CD4-positive, alpha-beta T cell treated with Interleukin-6 for 4 hours (primary cell): Measurements from ENCODE around the gene EXPH5.

Experiments
- DNase-seq: peaks from one replicate; pipeline ENCODE4 v3.0.0-alpha.2; 2020; ENCODE audit warnings: mixed read lengths

EXPH5 gene

DNA sequence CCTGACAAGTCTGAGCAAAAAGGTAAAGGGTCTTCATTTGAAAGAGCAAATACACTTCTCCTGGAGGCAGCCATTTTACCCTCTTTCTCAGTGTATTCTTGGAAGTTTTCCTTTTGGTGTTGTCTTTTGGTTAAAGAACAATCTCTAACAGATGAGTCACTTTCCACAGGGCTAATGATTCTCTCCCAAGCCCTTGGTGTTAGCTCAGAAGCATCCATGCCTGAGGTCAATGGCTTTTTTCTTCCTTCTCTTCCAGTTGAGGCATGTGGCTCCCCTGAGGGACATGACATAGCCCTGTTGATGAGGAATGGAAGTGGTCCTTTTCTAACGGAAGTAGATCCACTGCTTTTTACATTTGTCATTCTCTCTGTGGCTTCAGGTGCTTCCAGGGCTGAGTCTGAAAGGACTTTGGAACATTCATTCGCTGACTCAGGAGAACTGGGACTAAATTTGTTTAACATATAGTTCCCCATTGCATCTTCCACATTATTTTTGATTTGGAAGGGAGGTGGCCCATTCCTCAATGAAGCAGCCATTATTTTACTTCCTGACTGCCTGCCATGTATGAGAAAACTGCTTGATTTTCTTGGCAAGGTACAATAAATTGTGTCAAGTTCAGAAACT is 81.6 kb downstream of the EXPH5 start:
- no peak for DNase-seq

DNA sequence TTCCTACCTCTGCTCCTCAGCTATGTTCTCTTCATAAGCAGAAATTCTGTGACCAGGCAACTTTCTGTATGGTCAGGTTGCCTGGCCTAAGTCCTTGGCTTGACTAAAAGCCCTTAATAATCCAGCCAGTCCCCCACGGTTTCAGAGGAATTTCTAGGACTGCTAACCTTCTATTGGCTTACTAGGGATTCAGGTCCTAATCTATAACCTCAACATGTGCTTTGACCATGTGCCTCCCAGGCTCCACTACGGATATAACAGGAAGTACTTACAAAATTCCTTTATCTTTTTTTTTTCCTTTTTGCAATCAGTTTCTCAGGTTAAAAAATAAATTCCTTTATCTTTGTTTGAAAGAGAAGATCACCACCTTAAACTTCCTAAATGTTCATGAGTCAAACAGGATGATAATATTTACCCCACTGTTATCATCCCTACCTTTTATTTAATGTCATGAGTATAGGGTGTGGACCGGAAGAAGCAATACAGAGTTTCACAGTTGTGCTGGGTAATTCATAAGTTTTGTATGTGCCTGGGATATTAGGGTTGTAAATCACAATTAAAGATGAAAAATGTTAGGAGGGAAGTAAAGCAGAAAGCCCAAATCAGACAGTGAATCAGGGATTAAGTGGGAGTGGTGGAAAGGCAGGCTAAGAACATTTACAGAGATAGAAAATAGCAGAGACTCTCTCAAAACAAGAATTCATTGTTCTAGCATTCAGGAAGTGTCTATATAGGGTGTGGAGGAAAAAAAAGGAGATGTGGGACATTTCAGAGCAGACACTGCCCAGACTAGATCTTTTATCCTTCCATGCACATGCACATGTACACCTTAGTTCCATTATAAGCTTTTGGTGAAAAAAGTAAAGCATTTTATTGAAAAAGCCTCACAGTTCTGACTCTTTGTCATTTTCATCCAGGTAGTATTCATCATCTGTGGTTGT is 84.6 kb downstream of the EXPH5 start:
- no peak for DNase-seq

DNA sequence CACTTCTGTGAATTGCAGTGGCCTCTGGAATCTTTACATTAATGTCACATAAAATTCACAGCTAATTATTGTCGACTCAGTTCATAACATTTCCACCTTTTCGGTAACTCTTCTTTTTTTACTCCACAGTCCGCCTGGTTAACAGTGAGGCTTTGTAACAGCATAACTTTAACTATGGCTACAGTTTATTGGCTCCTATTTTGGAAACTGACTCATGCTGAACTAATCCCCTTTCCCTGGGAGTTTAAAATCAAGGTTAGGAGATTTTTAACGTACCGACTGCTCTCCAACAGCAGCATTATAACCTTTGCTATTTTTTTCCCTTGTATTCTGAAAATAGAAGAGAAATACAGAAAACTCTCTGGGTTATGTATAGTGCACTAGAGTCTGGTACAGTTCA is 92.2 kb downstream of the EXPH5 start:
- no peak for DNase-seq

DNA sequence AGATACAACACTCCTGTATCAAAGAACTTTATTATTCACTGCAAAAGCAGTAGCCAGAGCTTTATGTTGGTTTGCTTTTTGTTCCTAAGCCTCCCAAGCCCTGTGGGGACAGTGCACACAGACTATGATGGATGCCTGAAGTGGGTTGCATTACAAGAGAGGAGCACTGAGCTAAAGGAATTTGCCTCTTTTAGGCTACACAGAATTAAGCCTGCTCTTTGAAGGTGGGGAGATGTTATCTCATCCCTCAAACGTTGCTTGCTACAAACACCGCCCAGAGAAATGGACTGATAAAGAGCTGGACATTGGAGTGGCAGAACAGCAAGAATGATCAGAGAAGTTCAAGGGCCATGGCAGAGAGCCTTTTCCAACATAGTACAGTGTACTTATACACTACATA is 92.8 kb downstream of the EXPH5 start:
- no peak for DNase-seq

DNA sequence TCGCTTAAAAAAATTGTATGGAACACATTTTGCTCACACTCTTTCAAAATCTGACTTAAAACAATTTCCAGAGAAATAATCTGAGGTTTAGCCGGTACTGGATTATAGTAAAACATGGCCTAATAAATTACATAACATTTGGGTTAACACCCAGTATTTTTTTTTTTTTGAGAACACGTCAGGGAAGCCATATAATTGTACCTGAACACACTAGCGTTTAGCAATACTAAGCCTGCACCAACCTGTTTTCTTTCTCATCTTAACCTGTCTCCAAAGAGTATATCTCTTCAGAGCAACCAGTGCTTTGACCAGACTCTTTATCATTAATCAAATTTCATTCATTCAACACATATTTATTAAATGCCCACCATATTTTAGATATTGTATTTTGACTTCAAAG is 93.4 kb downstream of the EXPH5 start:
- DNase-seq = no peak

DNA sequence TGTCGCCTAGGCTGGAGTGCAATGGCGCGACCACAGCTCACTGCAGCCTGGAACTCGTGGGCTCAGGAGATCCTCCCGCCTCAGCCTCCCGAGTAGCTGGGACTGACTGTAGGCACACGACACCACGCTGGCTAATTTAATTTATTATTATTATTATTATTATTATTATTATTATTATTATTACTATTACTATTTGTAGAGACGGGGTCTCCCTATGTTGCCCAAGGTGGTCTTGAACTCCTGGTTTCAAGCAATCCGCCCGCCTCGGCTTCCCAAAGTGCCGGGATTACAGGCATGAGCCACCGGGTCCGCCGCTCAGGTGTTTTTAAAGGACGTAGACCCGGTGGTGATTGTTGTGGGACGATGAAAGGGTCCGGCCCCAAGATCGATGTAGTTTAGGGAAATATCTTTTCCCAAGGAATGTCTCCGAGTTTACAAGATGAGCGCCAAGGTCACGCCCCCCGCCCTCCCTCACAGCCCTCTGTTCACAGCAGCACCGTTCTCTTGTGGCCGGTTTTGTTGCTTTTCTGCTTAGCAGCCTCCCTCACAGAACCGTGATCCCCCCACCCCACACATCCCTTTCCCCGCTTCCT is 94.7 kb downstream of the EXPH5 start:
- DNase-seq = no peak

DNA sequence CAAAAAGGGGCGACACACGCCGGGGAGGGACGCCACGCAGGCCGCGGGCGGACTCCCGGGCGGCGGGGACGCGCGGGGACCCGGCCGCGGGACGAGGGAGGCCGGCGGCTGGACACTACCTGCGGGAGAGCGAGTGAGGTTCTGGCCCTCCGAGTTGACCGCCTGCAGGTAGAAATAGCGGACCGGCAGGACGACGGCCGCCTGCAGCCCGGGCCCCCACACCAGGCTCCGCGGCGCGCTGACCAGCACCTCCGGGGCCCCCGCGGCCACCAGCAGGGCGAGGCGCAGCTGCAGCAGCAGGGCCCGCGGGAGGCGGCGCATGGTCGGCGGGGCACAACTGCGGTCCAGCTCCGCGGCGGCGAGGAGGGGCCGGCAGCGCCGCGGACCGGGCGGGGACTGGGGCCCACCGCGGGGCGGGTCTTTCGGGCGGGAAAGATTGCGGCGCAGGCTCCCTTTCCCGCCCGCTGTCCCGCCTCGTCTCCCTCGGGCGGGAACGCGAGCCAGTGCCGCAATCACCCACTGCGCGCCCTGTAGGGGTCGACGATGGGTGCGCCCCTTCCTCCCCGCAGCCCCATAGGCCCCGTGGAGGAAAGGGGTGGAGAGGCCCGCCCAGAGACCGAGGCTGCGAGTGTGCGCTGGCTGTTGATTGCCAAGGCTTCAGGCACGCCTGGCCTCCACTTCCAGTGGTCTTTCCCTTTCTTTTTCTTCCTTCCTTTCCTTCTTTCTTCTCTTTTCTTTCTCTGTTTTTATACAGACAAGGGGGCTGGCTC is 95.3 kb downstream of the EXPH5 start, which contains the start of gene POGLUT3:
Gene POGLUT3, minus strand, starts transcription at position 339 of the 770 bp plus-strand sequence. Its CDS starts 18 bp downstream, at position 321.
- peak; percentile 50 for DNase-seq

DNA sequence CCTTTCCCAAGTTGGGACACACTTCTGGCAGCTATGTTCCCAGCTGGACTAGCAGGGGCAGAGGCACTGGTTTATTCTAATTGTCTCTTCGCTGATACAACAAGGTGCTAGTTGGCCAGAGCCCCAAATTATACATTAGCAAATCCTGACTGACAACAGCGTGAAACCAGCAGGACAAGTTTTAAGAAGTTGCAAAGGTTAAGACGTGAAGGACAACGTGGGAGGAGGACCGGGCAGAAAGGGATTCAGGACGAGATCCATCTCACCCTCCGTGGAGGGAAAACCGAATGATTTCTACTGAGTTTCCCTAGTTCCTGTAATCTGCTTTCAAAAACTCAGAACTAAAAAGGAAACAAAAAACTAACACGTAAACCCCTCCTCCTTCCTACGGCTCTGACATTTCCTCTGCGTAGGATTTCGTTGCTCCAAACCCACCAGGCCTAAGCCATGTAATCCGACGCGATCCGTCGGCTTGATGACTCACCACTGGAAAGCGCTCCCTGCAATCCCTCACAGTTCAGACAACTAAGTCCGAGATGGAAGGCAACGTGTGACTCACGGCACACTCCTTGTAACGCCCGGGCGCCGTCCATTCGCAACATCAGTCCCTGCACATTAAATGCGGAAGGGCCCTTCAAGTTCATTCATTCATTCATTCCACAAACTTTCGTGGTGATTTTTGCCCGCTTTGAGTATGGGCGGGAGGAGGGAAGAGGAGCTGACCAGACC is 96.1 kb downstream of the EXPH5 start:
- DNase-seq = peak; percentile 67

DNA sequence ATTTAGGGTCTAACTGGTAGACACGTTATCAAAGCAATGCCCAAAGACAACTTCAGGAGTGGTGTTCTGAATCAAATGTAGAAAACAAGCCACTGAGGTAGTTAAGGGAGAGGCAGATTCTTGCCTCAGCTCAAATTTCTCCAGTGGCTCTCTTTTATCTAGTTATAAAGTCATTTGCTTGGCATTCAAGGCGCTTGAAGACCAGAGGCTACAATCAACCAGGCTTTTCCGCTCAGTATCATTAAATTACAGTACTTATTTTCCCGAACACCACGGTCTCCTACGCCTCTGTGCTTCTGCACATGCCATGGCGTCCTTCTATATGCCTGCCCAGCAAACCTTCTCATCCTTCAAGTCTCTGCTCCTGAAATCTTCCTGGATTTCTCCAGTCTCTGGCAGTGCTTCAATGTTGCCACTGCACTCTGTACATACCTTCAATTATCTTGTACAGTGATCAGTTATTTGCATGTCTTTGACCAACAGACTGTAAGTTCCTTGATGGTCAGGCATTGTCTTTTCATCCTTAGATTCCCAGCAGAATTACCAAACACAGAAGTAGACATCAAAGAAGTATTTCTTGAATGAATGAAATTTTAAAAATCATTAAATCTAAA is 96.8 kb downstream of the EXPH5 start:
- no peak for DNase-seq

DNA sequence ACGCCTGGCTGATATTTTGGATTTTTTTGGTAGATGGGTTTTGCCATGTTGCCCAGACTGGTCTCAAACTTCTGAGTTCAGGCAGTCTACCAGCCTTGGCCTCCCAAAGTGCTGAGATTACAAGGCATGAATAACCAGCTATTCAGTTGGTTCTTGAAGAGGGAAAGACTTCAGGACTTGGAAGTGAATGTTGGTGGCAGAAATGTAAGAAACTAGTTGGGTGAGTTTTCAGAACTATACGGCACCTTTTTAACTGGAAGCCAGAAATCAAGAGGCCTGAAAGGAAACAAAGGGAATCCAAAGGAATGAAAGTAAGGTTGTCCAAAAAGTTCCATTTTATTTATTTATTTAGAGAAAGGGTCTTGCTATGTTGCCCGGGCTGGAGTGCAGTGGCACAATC is 98.2 kb downstream of the EXPH5 start:
- DNase-seq = no peak

DNA sequence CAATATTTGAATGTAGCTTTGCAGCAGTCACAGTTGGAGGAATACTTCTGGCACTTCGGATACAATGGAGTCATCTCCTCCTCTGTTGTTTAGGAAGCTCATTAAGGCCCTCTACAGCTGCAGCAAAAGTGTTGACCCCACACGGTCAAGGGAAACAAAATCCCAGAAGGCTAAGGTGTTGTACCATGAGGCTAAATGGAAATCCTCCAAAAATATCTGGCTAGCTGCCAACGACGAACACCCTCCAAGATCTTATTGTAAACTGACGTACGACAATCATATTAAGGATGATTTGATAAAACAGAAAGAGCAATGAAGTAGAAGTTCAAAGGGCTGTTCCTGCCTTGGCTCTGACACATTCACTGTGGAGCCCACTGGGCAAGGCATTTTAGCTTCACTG is 99.4 kb downstream of the EXPH5 start:
- DNase-seq = no peak

DNA sequence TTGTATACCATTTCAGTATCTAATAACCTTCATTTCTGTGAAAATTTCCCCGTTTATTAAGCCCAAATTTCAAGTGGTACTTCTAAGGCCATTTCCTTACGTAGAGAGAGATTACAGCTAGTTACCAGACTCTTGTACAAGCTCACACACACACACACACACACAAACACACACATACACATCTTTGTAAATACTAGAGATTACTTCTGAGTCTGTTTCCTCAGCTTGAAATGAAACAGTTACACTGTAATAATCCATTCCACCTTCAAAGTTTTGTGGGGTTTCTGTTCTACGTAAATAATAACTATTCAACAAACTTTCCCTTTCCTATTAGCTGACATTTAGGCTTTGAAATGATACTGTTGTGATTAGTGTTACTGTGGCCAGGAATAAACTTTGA is 101.6 kb downstream of the EXPH5 start:
- no peak for DNase-seq

DNA sequence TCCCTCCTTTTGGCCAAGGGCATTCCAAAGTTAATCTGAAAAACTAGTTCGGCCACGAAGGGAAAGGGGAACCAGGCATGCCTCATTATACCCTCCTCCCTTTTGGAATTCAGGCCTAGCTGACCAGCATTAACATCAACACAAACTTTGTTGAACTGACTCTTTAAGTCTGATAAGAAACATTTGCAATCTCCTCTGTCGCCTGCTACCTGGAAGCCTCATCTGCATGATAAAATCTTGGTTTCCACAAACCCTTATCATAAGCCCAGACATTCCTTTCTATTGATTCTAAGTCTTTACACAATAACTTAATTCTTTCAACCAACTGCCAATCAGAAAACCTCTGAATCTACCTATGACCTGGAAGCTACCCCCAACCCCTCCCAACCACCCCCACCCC is 106.7 kb downstream of the EXPH5 start:
- no peak for DNase-seq

DNA sequence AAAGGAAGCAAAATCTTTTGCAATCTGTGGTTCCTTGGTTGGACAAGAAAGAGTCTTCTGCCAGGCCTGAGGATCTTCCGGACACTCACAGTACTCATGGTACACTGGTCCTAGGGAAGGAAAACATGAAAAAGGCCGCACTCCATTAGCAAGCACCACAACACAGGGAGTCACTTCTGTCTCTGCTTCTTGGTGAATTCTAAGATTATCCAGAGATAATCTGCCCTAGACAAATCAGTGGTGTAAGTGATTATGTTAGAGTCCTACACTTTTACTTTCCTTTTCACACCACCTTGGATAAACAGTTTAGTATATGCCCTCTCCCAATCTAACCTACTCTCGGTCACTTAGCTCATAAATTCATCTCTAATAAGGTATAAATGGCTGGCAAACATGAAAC is 107.2 kb downstream of the EXPH5 start:
- DNase-seq = no peak

DNA sequence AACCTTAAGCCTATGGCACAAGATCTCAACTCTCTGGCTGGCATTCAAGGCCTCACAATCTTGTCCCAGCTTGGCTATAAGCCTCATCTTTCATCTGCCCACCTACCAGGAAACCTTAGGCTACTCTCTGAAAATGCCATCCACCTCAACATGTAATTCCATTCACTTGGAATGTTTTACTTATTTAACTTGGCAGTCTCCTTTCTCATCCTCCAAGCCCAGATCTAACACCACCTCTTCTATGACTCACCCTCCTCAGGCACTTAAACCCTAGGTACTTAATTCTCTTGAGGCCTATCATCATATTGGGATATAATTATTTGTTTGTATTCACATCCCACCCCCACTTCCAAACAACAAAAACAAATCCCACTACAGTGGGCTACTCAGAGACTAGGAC is 110.4 kb downstream of the EXPH5 start:
- no peak for DNase-seq

DNA sequence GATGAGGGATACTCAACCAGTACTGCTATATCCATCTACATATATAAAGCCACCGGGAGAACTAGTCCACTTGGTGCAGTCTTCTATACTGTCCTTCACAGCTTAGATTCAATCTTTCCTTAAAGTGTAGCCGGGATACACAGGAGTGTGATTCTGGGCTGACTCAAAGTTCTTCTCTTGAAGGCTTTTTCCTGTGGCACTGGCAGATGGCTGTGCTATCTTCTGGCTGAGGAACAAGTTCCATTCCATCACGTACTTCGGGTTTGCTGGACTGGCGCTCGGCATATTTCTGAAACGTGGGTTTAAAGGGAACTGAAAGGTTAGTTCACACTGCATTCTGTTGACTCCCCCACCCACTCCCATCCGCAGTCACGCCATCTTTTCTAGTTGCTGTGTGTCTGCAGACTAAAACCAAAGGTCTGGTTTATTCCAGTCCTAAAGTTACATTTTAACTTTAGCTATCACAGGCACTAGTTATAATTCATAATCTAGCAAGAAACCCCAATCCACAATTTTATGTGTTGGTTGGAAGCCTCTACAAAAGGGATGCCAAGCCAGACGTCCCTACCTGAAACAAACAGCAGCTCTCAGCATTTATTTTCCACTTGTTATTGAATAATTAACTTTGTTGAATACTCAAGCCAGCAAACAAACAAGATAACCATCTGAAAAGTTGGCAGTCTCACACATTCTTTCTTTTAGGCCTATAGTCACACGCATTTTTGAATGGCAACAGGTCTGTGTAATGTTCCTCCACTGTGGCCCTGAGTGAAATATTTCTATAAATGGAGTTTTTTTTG is 118.7 kb downstream of the EXPH5 start:
- no peak for DNase-seq

DNA sequence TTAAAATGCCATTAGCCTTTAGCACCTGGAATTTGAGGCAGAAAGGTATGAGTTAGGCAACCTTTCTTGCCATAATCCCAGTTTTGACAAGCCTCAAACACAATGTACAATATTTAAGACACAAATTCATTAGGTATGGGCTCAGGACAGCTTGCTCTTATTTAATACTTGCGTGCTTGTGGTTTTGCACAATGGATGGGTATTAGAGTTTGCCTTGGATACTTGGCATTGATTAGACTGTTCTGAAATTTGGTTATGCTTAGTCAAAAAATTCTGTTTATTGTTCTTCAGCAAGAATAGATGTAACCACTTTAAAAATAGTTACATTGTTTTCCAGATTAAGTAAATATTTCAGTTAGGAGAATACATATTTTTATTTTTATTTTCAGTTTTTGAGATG is 120.9 kb downstream of the EXPH5 start:
- no peak for DNase-seq

DNA sequence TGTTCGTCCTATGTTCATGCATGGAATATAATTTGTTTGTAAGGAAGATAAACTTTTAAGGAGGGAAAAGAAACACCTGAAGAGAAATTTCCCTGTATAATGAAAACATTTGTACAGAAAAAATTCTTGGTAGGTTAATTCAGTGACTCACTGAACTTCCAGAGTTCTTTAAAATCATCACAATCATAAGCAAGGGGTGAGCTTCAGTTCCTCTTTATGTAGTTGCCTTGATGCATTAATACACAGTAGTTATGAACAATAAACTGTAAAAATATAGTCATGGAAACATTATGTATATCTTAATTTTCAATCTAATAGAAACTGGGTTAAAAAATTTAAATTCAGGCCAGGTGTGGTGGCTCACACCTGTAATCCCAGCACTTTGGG is 125.1 kb downstream of the EXPH5 start:
- no peak for DNase-seq

DNA sequence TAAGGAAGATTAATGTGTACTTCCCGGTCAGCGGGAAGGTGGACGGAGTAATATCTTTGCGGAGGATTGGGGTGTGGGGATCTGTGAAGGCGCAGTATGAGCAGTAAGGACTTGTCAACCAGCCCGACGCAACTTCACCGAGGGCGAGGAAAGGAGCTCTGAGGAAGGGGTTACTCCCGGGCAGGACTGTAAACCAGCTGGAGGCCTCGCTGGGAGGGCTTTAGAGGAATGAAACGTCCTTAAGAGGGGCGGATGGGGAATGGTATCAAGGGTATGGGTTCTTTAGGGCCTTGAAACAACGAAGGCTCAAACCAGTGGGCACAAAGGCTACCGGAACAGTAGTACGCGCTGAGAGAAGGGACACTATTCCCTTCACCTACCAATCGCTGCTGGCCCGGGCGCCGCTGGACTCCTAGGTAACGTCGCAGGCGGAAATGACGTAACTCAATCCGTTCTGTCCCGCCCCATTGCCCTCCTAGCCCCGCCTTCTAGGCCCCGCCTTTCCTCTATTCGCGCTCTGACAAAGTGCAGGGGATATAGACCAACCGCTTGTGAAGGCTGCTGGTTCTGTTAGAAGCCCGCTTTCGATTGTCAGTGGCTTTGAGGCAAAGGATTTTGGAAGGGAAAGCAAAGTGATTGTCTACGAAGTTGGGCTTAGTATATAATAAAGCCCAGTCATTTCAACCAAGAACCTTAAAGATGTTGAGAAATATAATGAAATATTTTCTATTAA is 126.3 kb downstream of the EXPH5 start, which contains the start of gene C11orf65:
Gene C11orf65, minus strand, starts transcription at position 439 of the 733 bp plus-strand sequence. CDS start 5,970 bp downstream, outside the sequence.
- DNase-seq = peak; percentile 95

DNA sequence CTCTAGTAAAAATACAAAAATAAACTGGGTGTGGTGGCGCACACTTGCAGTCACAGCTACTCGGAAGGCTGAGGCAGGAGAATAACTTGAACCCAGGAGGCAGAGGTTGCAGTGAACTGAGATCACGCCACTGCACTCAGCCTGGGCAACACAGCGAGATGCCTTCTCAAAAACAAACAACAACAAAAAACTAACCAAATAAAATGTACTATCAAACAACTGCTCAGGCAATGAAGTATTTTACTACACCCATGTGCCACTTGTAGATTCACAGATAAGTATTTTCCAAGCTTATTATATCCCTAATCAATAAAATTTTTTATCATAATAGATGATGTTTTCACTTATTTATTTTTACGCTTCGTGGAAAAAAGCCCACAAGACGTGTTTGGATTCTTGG is 127.2 kb downstream of the EXPH5 start:
- no peak for DNase-seq
